Activated T-cell treated with anti-CD3 and anti-CD28 coated beads for 24 hours (primary cell): Measurements from ENCODE around the gene EBF4.
A peak's percentile ranks its signal among the peaks of the same experiment; 100 is the strongest.
"Not testable (repeated sequence)": the region's sequence is repeated elsewhere in the genome, so short reads cannot be mapped to it uniquely, and the experiment has no call there.

ENCODE experiments used
- DNase-seq: peaks from one replicate; pipeline ENCODE4 v3.0.0-alpha.2; 2020; ENCODE audit warnings: low read depth

The EBF4 gene

DNA sequence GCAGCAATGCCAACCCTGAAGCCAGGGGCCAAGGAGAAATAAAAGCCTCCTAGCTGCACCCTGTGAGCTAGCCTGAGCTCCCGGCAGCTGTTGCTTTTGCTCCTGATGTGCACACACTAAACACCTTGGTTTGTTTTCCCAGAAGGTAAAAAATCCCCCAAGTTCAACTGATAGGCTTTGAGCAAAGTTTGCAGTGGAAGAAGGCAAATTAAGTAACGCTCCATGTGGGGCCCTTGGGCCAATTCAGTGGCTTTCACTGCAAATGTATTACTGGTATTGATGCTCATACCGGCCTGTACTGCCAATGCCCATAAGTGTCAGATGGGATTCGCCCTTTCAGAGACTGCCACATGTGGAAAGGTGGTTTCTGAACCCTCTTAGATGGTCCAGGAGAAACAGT is 19.1 kb upstream of the EBF4 start:
- DNase-seq, result no peak

- DNase-seq, result no peak
Observed at GRCh38 chr20:2680046-2680445, 12.5 kb upstream of the EBF4 start.

DNA sequence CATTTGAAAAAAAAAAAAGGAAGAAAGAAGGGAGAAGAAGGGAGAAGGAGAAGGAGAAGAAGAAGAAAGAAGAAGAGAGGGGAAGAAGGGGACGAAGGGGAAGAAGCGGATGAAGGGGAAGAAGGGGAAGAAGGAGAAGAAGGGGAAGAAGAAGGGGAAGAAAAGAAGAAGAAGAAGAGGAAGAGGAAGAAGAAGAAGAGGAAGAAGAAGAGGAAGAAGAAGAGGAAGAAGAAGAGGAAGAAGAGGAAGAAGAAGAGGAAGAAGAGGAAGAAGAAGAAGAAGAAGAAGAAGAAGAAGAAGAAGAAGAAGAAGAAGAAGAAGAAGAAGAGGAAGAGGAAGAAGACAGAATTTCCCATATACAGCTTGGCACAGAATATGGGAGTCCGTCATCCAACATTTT is 10.5 kb upstream of the EBF4 start:
- DNase-seq, result not testable (repeated sequence)

- DNase-seq, result not testable (repeated sequence)
Observed at GRCh38 chr20:2684817-2685216, 7.8 kb upstream of the EBF4 start.

DNA sequence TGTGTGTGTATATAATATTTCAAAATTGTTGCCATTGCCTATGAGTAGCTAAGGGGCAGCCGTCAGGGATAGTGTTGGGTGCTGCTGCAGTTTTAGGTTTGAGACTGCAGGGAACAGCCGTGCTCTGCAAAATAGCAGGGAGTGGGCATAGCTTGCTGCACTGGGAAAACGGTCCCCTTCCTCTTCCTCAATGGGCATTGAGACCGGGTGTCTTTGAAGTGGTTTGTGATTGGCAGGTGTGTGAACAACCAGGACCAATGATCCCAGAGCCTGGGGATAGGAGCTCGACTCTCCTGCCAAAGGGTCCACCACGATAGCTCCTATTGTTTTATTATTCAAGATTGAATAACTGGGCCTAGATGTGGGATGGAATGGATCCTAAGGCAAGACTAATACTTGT is 5.1 kb upstream of the EBF4 start:
- no peak for DNase-seq

DNA sequence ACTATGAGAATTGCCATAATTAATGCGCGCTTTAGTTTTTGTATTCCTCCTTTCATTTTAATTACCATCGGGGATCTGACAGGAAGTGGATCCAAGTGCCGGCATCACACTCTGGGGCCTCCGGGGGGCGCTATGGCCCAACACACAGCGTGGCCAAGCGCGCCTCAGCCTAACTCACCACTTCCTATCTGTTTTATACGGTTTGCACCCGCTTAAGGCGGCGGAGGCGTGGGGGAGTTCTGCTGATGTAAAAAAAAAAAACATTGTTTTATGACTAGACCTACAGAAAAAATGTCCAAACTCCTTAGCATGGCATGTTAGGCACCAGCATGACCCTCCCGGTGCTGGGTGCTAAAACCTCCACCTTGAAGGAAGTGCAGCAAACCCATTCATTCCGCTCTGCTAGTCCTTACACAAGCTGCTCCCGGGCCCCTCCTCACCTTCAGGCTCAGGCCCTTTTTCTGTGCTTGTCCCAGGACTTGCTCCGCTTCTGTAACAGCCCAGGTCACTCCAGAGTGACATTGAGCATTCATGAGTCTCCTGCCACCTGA is 4.5 kb upstream of the EBF4 start:
- peak; percentile 56 for DNase-seq

GRCh38 chr20:2690213-2690612 is 2.4 kb upstream of the EBF4 start:
- no peak for DNase-seq

- DNase-seq, result no peak
Observed at GRCh38 chr20:2690718-2691117, 1.9 kb upstream of the EBF4 start.

- no peak for DNase-seq
Observed at GRCh38 chr20:2691127-2691526, 1.5 kb upstream of the EBF4 start.

DNA sequence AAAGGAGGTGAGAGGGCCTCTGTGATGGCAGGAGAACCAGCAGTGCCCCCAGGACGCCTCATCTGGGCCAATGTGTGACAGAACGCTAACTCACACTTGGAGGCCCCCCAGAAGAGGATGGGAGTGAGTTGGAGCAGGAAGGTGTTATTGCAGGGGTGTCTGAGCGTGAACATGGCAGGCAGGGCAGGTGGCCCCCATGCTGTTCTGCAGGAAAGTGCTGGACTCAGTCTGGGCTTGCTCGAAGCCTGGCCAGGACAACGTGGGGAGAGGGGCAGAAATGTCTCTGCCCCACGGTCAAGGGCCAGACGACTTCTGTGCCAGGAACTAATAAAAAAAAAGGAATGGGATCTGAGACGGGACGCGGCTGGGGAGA is 931 bp upstream of the EBF4 start:
- no peak for DNase-seq

GRCh38 chr20:2692886-2693285 is 306 bp downstream of the EBF4 start:
- DNase-seq, result no peak

DNA sequence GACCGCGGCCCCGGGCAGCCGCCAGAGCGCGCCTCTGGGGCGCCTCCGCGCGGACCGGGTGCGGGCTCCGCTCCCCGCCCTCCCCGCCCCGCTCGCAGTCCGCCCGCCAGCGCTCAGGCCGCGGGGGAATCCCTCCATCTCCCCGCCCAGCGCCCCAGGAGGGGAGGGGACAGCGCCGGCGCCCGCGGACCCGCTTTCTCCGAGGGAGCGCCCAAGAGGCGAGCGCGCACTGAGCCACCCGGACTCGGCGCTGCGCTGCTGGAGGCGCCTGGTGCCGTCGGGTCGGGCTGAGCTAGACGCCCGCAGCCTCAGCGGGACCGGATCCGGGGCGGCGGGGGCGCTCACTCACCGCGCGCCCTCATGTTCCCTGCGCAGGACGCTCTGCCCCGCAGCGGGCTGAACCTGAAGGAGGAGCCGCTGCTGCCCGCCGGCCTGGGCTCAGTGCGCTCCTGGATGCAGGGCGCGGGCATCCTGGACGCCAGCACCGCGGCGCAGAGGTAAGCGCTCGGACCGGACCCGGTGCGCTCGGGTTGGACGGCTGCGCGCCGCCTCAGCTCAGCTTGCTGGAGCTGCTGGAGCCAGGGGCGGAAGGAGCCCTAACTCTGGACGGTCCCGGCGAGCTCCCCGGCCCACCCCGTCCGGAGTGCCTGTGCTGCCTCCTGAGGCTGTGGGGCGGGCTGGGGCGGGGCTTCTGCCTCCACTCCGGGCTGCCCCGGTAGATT is 867 bp downstream of the EBF4 start:
- peak; percentile 17 for DNase-seq

GRCh38 chr20:2694008-2694471 is 1.5 kb downstream of the EBF4 start:
- no peak for DNase-seq

- no peak for DNase-seq
Observed at GRCh38 chr20:2694519-2694918, 1.9 kb downstream of the EBF4 start.

DNA sequence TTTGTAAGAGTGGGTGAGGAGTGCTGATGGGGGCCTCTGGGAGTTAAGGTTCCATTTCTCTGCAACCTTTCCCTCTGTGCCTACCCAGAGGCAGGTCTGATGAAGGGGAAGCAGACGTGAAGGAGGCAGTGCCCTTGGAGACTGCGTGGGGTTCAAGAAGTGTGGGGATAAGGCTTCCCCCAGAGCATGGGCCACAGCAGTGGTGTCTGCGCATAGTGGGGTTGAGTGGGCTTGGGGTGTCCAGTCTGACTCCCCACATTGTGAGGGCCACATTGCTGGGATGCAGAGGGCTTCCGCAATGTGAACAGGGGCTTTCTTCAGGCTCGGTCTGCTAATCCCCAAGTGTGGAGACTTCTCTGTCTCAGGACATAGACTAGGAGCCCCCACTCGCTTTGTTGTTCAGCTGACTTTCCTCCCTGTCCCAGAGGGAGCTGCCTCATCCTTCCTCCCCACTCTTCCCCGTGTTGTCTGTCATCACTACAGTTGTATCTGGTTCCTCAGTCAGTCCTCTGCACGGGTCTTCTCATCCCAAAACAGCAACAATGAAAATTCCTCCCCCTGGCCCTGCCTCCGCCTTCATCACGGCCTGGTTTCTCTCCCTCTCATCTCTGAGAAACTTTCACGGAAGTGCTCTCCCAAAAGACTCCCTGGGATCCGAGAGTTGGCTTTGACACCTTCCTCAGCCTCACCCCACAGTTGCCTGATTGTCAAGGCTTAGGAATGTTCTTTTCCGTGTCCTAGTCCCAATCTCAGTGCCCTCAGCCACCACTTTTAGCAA is 2.8 kb downstream of the EBF4 start:
- DNase-seq, result no peak

- not testable (repeated sequence) for DNase-seq
Observed at GRCh38 chr20:2695984-2696525, 3.5 kb downstream of the EBF4 start.

GRCh38 chr20:2696646-2697045 is 4.1 kb downstream of the EBF4 start:
- DNase-seq, result no peak

DNA sequence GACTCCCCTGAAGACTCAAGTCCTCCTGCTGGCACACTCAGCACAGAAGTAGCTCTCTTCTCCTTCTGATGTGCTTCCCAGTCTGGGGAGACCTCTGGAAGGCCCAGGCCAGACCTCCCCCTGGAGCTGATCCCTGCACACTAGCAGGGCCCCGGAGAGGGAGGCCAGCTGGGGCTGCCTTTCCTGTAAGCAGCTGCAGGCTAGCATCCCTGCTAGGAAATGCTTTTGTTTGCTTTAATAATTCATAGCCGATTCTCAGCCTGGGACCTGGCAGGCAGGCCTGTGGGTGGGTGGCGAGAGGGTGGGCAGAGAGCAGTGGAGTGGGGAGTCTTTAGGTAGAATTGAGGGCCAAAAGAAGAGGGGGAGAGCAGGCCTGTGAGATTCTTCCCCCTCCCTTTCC is 5.2 kb downstream of the EBF4 start:
- DNase-seq, result no peak

GRCh38 chr20:2698186-2698817 is 5.7 kb downstream of the EBF4 start:
- no peak for DNase-seq

DNA sequence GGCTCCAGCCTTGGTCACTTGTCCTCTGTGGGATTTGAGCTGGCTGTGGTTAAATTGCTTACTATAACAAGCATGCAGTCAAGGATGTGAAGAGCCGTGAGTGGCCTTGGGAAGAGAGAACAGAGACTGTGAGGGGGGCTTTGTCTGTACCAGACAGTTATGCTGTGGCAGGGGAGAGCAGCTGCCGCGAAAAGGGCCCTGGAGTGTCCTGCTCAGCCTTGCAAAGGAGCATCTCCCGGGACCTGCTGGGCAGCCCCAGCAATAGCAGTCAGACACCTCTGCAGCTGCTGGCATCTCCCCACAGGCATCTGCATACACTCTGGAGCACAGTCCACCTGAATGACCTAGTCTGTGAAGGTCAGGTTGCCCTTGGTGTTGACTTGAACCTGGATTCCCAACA is 6.3 kb downstream of the EBF4 start:
- no peak for DNase-seq

- DNase-seq, result no peak
Observed at GRCh38 chr20:2699775-2700413, 7.3 kb downstream of the EBF4 start.
